HEK293 (cell line): ENCODE results near the gene HOXB9.

ENCODE experiments used
- BCL11B ChIP-seq: fragments of 450-650 bp; formaldehyde crosslinking; IDR thresholded peaks from 2 replicates; pipeline ENCODE4 v1.5.1; 2016; ENCODE audit warnings: low read depth, missing biosample characterization, missing genetic modification characterization
- GFI1B ChIP-seq: fragments of 450-650 bp; formaldehyde crosslinking; IDR thresholded peaks from 2 replicates; pipeline ENCODE4 v1.5.1; 2016; ENCODE audit warnings: missing biosample characterization, missing genetic modification characterization
- HOXA7 ChIP-seq: sonication (generic); formaldehyde crosslinking; IDR thresholded peaks from 2 replicates; pipeline ENCODE4 v1.8.1; 2022; ENCODE audit warnings: missing genetic modification reagents, borderline replicate concordance
- KLF7 ChIP-seq: fragments of 450-650 bp; formaldehyde crosslinking; IDR thresholded peaks from 2 replicates; pipeline ENCODE4 v1.5.1; 2016; ENCODE audit warnings: missing biosample characterization, missing genetic modification characterization, borderline replicate concordance
- SALL2 ChIP-seq: fragments of 450-650 bp; formaldehyde crosslinking; IDR thresholded peaks from 2 replicates; pipeline ENCODE4 v1.5.0; 2017; ENCODE audit warnings: missing biosample characterization, mild to moderate bottlenecking, missing genetic modification characterization, borderline replicate concordance
- ZBTB10 ChIP-seq: fragments of 450-650 bp; formaldehyde crosslinking; IDR thresholded peaks from 2 replicates; pipeline ENCODE4 v1.5.1; 2016; ENCODE audit warnings: missing biosample characterization, missing genetic modification characterization
- ZBTB26 ChIP-seq: fragments of 450-650 bp; formaldehyde crosslinking; optimal IDR thresholded peaks from 2 replicates; pipeline ENCODE3; 2016; ENCODE audit warnings: missing biosample characterization, mild to moderate bottlenecking, missing genetic modification characterization
- ZFHX2 ChIP-seq: fragments of 450-650 bp; formaldehyde crosslinking; conservative IDR thresholded peaks from 2 replicates; pipeline ENCODE4 v1.5.1; 2016; ENCODE audit warnings: missing biosample characterization, missing genetic modification characterization
- ZNF10 ChIP-seq: fragments of 450-650 bp; formaldehyde crosslinking; IDR thresholded peaks from 2 replicates; pipeline ENCODE4 v1.5.1; 2017; ENCODE audit warnings: missing biosample characterization, missing genetic modification characterization
- ZNF112 ChIP-seq: fragments of 450-650 bp; formaldehyde crosslinking; IDR thresholded peaks from 2 replicates; pipeline ENCODE4 v1.5.0; 2017; ENCODE audit warnings: missing biosample characterization, missing genetic modification characterization
- ZNF140 ChIP-seq: fragments of 450-650 bp; formaldehyde crosslinking; IDR thresholded peaks from 2 replicates; pipeline ENCODE4 v1.5.1; 2016; ENCODE audit warnings: missing biosample characterization, missing genetic modification characterization
- ZNF2 ChIP-seq: fragments of 450-650 bp; formaldehyde crosslinking; IDR thresholded peaks from 2 replicates; pipeline ENCODE4 v1.5.1; 2016; ENCODE audit warnings: missing biosample characterization, missing genetic modification characterization
- ZNF223 ChIP-seq: fragments of 450-650 bp; formaldehyde crosslinking; IDR thresholded peaks from 2 replicates; pipeline ENCODE4 v1.5.1; 2016; ENCODE audit warnings: missing biosample characterization, missing genetic modification characterization
- ZNF23 ChIP-seq: fragments of 450-650 bp; formaldehyde crosslinking; IDR thresholded peaks from 2 replicates; pipeline ENCODE4 v1.5.1; 2016; ENCODE audit warnings: missing biosample characterization, missing genetic modification characterization, borderline replicate concordance
- ZNF26 ChIP-seq: fragments of 450-650 bp; formaldehyde crosslinking; IDR thresholded peaks from 2 replicates; pipeline ENCODE4 v1.5.1; 2016; ENCODE audit warnings: missing biosample characterization, missing genetic modification characterization
- ZNF266 ChIP-seq: fragments of 450-650 bp; formaldehyde crosslinking; IDR thresholded peaks from 2 replicates; pipeline ENCODE4 v1.5.1; 2016; ENCODE audit warnings: missing biosample characterization, missing genetic modification characterization, low read depth
- ZNF335 ChIP-seq: fragments of 450-650 bp; formaldehyde crosslinking; conservative IDR thresholded peaks from 2 replicates; pipeline ENCODE4 v1.5.1; 2016; ENCODE audit warnings: missing biosample characterization, missing genetic modification characterization
- ZNF529 ChIP-seq: fragments of 450-650 bp; formaldehyde crosslinking; IDR thresholded peaks from 2 replicates; pipeline ENCODE4 v1.5.1; 2017; ENCODE audit warnings: missing genetic modification characterization, missing biosample characterization; ENCODE audit not compliant: insufficient replicate concordance
- ZNF580 ChIP-seq: fragments of 450-650 bp; formaldehyde crosslinking; IDR thresholded peaks from 2 replicates; pipeline ENCODE4 v1.5.1; 2016; ENCODE audit warnings: missing biosample characterization, missing genetic modification characterization
- ZNF600 ChIP-seq: fragments of 450-650 bp; formaldehyde crosslinking; IDR thresholded peaks from 2 replicates; pipeline ENCODE4 v1.5.1; 2016; ENCODE audit warnings: missing biosample characterization, missing genetic modification characterization
- ZNF660 ChIP-seq: fragments of 450-650 bp; IDR thresholded peaks from 2 replicates; pipeline ENCODE4 v1.5.1; 2018; ENCODE audit warnings: missing biosample characterization, mild to moderate bottlenecking, missing genetic modification characterization
- ZNF677 ChIP-seq: fragments of 450-650 bp; IDR thresholded peaks from 2 replicates; pipeline ENCODE4 v1.5.0; 2018; ENCODE audit warnings: missing biosample characterization, mild to moderate bottlenecking, missing genetic modification characterization, moderate library complexity
- ZNF707 ChIP-seq: fragments of 450-650 bp; formaldehyde crosslinking; IDR thresholded peaks from 2 replicates; pipeline ENCODE4 v1.5.1; 2016; ENCODE audit warnings: missing biosample characterization, missing genetic modification characterization
- ZNF76 ChIP-seq: fragments of 450-650 bp; formaldehyde crosslinking; IDR thresholded peaks from 2 replicates; pipeline ENCODE4; 2016; ENCODE audit warnings: low read depth, missing biosample characterization, missing genetic modification characterization, borderline replicate concordance
- ZNF830 ChIP-seq: fragments of 450-650 bp; IDR thresholded peaks from 2 replicates; pipeline ENCODE4 v1.5.0; 2018; ENCODE audit warnings: missing biosample characterization, missing genetic modification characterization, low read depth, mild to moderate bottlenecking, moderate library complexity
- ZSCAN16 ChIP-seq: fragments of 450-650 bp; formaldehyde crosslinking; IDR thresholded peaks from 2 replicates; pipeline ENCODE4 v1.5.1; 2016; ENCODE audit warnings: missing biosample characterization, missing genetic modification characterization
- ZSCAN18 ChIP-seq: fragments of 450-650 bp; formaldehyde crosslinking; IDR thresholded peaks from 2 replicates; pipeline ENCODE4 v1.5.1; 2016; ENCODE audit warnings: missing biosample characterization, missing genetic modification characterization
- ZSCAN4 ChIP-seq: fragments of 450-650 bp; formaldehyde crosslinking; IDR thresholded peaks from 2 replicates; pipeline ENCODE4 v1.5.1; 2017; ENCODE audit warnings: missing biosample characterization, missing genetic modification characterization

HOXB9 gene

GRCh38 chr17:48596735-48597527, 29.2 kb downstream of the HOXB9 start (continued):
- TF ChIP-seq ZNF266, result no peak
- TF ChIP-seq ZBTB10 (tag by site-specific recombination), result no peak
- TF ChIP-seq SALL2 (tag by site-specific recombination), result no peak
- TF ChIP-seq ZFHX2, result peak; percentile 54
- no peak for TF ChIP-seq ZSCAN18
- peak; percentile 79 for TF ChIP-seq BCL11B (tag by site-specific recombination)
- 0 out of 2 replicates have a peak, but pooled peaks have one; percentile 58 for TF ChIP-seq ZNF223
- peak; percentile 31; the same call in 1 of the 2 replicates for TF ChIP-seq ZNF2 (tag by site-specific recombination)
- 0 out of 2 replicates have a peak, but pooled peaks have one; percentile 8 for TF ChIP-seq ZSCAN4 (tag by site-specific recombination)
- no peak for TF ChIP-seq HOXA7 (CRISPR knock-in tag)
- peak; percentile 43; the same call in 1 of the 2 replicates for TF ChIP-seq GFI1B (tag by site-specific recombination)
- no peak for TF ChIP-seq ZNF707 (tag by site-specific recombination)
- no peak for TF ChIP-seq ZNF23
- peak; percentile 89 for TF ChIP-seq ZNF600 (tag by site-specific recombination)
- TF ChIP-seq ZNF660, result no peak
- no peak for TF ChIP-seq KLF7 (tag by site-specific recombination)
- TF ChIP-seq ZNF26 (tag by site-specific recombination), result no peak
- TF ChIP-seq ZNF529 (tag by site-specific recombination), result no peak
- no peak for TF ChIP-seq ZNF140
- TF ChIP-seq ZNF580 (tag by site-specific recombination), result peak; percentile 60
- TF ChIP-seq ZBTB26 (tag by site-specific recombination), result no peak
- 0 out of 2 replicates have a peak, but pooled peaks have one; percentile 8 for TF ChIP-seq ZSCAN16 (tag by site-specific recombination)
- no peak; the same call in 1 of the 2 replicates for TF ChIP-seq ZNF76
- no peak for TF ChIP-seq ZNF112 (tag by site-specific recombination)
- no peak for TF ChIP-seq ZNF10 (tag by site-specific recombination)
- peak; percentile 34; the same call in 1 of the 2 replicates for TF ChIP-seq ZNF335
- no peak for TF ChIP-seq ZNF830 (tag by site-specific recombination)
- TF ChIP-seq ZNF677 (tag by site-specific recombination), result no peak
